ENCODE data around the gene FAM161B. TPM values are rescaled to one million over a fixed set of nuclear protein-coding genes. Genes with fewer than 3 reads are reported as not detected.
A peak's percentile ranks its signal among the peaks of the same experiment; 100 is the strongest.

Gene FAM161B
- total and polyA plus RNA-seq, 2 of the 13 experiments (the other 11 are each of a cell fraction or from before 2014, with no cell fraction given): 1.6 to 2.0 TPM

DNA sequence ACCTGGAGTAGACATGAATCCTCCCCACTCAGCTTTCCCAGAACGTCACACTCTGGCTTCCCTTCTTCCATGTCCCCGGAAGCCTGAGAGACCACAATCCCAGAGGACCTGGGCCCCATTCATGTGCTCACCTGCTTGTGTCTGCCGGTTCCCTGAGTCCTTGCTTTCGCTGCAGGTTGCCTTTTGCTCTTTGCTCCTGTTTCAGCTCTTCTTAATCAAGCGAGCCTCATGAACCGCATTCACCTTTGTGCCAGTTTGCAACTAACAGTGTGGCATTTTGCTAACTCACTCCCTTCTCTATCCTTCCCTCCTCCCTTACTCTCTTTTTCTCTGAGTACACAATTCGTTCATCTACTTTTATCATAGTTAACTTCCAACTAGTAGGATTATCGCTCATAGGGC lies 46.1 kb upstream of the FAM161B start (continued):
- TF ChIP-seq, protein P1, sequence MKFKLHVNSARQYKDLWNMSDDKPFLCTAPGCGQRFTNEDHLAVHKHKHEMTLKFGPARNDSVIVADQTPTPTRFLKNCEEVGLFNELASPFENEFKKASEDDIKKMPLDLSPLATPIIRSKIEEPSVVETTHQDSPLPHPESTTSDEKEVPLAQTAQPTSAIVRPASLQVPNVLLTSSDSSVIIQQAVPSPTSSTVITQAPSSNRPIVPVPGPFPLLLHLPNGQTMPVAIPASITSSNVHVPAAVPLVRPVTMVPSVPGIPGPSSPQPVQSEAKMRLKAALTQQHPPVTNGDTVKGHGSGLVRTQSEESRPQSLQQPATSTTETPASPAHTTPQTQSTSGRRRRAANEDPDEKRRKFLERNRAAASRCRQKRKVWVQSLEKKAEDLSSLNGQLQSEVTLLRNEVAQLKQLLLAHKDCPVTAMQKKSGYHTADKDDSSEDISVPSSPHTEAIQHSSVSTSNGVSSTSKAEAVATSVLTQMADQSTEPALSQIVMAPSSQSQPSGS (CRISPR knock-in tag; IDR thresholded peaks at IDR 0.05): peak; percentile 46
- TF ChIP-seq NFE2L2 (IDR thresholded peaks at IDR 0.05; ENCODE audit: low read length) (peak; percentile 50; the same call in 1 of the 2 replicates), ZEB1 (IDR thresholded peaks at IDR 0.05; ENCODE audit: insufficient replicate concordance, low read depth) (peak; percentile 59), ZKSCAN8 (CRISPR knock-in tag; IDR thresholded peaks at IDR 0.05; ENCODE audit: borderline replicate concordance) (peak; percentile 54; the same call in 1 of the 2 replicates), KDM6A (CRISPR knock-in tag; IDR thresholded peaks at IDR 0.05; ENCODE audit: low read depth) (peak; percentile 68), ZBTB1 (CRISPR knock-in tag; IDR thresholded peaks at IDR 0.05; ENCODE audit: borderline replicate concordance) (no peak), ZSCAN31 (CRISPR knock-in tag; IDR thresholded peaks at IDR 0.05; ENCODE audit: low read depth) (no peak), HDAC1 (CRISPR knock-in tag; IDR thresholded peaks at IDR 0.05) (peak; percentile 19; the same call in 1 of the 2 replicates), MXD4 (CRISPR knock-in tag; IDR thresholded peaks at IDR 0.05) (no peak), CREM (IDR thresholded peaks at IDR 0.05) (peak; percentile 41; the same call in 1 of the 2 replicates), CREM (CRISPR knock-in tag; IDR thresholded peaks at IDR 0.05) (no peak), BRCA1 (CRISPR knock-in tag; IDR thresholded peaks at IDR 0.05) (no peak), DBP (CRISPR knock-in tag; IDR thresholded peaks at IDR 0.05; ENCODE audit: not compliant biosample characterization) (no peak), ZNF317 (CRISPR knock-in tag; IDR thresholded peaks at IDR 0.05) (0 out of 2 replicates have a peak, but pooled peaks have one; percentile 30), HOXA5 (CRISPR knock-in tag; IDR thresholded peaks at IDR 0.05) (no peak), ZNF205 (CRISPR knock-in tag; IDR thresholded peaks at IDR 0.05) (peak; percentile 25; the same call in 1 of the 2 replicates), ZNF678 (CRISPR knock-in tag; IDR thresholded peaks at IDR 0.05) (no peak), SRF (IDR thresholded peaks at IDR 0.05; ENCODE audit: low read depth, low read length) (no peak)
- TF ChIP-seq, protein P2, sequence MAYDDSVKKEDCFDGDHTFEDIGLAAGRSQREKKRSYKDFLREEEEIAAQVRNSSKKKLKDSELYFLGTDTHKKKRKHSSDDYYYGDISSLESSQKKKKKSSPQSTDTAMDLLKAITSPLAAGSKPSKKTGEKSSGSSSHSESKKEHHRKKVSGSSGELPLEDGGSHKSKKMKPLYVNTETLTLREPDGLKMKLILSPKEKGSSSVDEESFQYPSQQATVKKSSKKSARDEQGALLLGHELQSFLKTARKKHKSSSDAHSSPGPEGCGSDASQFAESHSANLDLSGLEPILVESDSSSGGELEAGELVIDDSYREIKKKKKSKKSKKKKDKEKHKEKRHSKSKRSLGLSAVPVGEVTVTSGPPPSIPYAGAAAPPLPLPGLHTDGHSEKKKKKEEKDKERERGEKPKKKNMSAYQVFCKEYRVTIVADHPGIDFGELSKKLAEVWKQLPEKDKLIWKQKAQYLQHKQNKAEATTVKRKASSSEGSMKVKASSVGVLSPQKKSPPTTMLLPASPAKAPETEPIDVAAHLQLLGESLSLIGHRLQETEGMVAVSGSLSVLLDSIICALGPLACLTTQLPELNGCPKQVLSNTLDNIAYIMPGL (CRISPR knock-in tag; IDR thresholded peaks at IDR 0.05; ENCODE audit: borderline replicate concordance in 1 of 2, low read depth in 1 of 2): peak in 1 of 2 experiments; percentile 39; a peak in 1 of 4 replicates
- TF ChIP-seq, protein P3, sequence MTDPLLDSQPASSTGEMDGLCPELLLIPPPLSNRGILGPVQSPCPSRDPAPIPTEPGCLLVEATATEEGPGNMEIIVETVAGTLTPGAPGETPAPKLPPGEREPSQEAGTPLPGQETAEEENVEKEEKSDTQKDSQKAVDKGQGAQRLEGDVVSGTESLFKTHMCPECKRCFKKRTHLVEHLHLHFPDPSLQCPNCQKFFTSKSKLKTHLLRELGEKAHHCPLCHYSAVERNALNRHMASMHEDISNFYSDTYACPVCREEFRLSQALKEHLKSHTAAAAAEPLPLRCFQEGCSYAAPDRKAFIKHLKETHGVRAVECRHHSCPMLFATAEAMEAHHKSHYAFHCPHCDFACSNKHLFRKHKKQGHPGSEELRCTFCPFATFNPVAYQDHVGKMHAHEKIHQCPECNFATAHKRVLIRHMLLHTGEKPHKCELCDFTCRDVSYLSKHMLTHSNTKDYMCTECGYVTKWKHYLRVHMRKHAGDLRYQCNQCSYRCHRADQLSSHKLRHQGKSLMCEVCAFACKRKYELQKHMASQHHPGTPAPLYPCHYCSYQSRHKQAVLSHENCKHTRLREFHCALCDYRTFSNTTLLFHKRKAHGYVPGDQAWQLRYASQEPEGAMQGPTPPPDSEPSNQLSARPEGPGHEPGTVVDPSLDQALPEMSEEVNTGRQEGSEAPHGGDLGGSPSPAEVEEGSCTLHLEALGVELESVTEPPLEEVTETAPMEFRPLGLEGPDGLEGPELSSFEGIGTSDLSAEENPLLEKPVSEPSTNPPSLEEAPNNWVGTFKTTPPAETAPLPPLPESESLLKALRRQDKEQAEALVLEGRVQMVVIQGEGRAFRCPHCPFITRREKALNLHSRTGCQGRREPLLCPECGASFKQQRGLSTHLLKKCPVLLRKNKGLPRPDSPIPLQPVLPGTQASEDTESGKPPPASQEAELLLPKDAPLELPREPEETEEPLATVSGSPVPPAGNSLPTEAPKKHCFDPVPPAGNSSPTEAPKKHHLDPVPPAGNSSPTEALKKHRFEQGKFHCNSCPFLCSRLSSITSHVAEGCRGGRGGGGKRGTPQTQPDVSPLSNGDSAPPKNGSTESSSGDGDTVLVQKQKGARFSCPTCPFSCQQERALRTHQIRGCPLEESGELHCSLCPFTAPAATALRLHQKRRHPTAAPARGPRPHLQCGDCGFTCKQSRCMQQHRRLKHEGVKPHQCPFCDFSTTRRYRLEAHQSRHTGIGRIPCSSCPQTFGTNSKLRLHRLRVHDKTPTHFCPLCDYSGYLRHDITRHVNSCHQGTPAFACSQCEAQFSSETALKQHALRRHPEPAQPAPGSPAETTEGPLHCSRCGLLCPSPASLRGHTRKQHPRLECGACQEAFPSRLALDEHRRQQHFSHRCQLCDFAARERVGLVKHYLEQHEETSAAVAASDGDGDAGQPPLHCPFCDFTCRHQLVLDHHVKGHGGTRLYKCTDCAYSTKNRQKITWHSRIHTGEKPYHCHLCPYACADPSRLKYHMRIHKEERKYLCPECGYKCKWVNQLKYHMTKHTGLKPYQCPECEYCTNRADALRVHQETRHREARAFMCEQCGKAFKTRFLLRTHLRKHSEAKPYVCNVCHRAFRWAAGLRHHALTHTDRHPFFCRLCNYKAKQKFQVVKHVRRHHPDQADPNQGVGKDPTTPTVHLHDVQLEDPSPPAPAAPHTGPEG (CRISPR knock-in tag; IDR thresholded peaks at IDR 0.05): no peak

All from HepG2 (cell line).